ENCODE results near the gene TIGD6. TPM values are rescaled to one million over a fixed set of nuclear protein-coding genes. Genes with fewer than 3 reads are reported as not detected.

Gene TIGD6
- total and polyA plus RNA-seq, 8 donors, result 3.7 to 5.8 (median 4.4) TPM

DNA sequence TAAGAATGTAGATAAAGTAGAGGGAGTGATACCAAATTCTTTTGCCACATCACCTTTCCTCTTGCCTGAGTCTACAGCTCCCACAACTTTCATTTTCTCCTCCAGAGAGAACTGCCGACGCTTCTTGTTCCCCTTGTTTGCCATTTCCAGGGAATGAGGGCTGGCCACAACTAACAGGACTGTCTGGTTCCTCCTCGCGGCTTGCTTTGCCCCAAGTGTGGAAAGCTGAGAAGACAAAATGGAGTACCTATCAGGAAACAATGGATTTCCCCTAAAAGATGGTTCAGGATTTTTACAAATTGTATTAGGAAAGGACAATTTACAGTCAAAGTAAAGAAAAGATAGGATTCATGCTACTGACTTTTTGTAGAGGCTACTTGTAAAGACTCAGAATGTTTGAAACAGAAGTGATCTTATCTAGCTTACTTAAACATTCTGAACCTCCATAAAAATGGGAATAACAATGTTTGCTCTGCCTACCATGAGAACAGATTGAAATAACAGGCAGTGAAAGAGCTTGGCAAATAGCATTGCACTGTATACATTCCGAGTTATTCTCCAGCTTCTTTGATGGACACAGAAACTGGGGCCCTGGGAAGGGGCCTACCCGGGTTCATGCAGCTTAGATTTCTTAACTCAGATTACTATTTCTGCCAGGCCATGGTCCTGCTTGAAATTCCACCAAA, 4.1 kb downstream of the TIGD6 start:
- Histone ChIP-seq H3K36me3 (peaks cover 0 to 18% of the 10 kb centered on the region in 2 donors), H3K4me1 (peaks cover 0 to 7% of the 10 kb centered on the region in 2 donors), H3K4me3 (no peak overlapping the region), H3K9me3 (no peaks in the 10 kb centered on the region), H3K27ac (no peak overlapping the region), H3K27me3 (no peaks in the 10 kb centered on the region)
- intact Hi-C loops (cut with DNase I), result loop anchor here in 1 of 2 donors (10.0 kb wide), 1 partner anchor 362 kb away; no protein-coding TSS in a partner anchor
- no peak for TF ChIP-seq CTCF (IDR thresholded peaks at IDR 0.05)
- DNase-seq, result peak in 1 of 4 donors; percentile 12
- ATAC-seq, result no peak

DNA sequence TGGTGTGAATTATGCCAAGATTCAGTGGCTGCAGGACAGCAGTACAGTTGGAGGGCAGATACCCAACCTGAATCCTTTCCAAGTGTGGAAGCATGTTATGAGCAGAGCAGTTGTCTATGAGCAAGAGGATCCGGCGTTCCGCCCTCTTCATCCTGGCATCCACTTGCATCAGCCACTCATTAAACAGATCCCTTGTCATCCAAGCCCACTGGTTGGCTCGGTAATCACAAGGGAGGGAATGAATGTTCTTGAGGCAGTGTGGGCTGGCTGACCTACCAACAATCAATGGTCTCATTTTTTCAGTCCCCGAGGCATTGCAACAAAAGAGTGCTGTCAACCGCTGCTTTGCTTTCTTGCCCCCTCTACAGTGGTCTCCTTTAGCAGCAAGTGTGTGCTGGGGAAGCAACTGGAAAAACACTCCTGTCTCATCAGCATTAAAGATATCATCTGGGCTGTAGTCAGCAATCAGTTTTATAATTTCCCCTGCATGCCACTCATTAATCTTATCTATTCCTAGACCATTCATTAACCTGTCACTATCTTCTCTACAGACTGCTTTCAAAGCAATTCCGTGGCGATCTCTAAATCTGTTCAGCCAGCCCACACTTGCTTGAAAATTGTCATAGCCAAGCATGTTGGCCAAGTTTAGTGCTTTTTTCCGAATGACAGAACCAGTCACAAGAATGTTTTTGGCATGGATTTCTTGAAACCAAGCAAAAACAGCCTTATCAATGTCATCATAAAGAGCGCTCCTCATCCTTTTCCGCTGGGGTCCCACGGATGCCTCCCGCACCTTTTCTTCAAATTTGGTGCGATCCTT, 4.9 kb downstream of the TIGD6 start:
- ATAC-seq, result no peak
- Histone ChIP-seq H3K4me3 (no peak overlapping the region), H3K27ac (no peak overlapping the region), H3K36me3 (peaks cover 0 to 18% of the 10 kb centered on the region in 2 donors), H3K9me3 (no peaks in the 10 kb centered on the region), H3K4me1 (peaks cover 0 to 7% of the 10 kb centered on the region in 2 donors), H3K27me3 (no peaks in the 10 kb centered on the region)
- intact Hi-C loops (cut with DNase I), result loop anchor here in 1 of 2 donors (10.0 kb wide), 1 partner anchor 361 kb away; no protein-coding TSS in a partner anchor
- DNase-seq, result no peak
- TF ChIP-seq CTCF (IDR thresholded peaks at IDR 0.05), result no peak

- ATAC-seq (no peak), DNase-seq (no peak)
- peaks cover 0 to 18% of the 10 kb centered on the region in 2 donors for H3K36me3 ChIP-seq
- no peak for TF ChIP-seq CTCF (IDR thresholded peaks at IDR 0.05)
- H3K27me3 ChIP-seq, result no peaks in the 10 kb centered on the region
- H3K27ac ChIP-seq, result no peak overlapping the region
- intact Hi-C loops (cut with DNase I), result loop anchor here in 1 of 2 donors (10.0 kb wide), 1 partner anchor 359 kb away; no protein-coding TSS in a partner anchor
- H3K4me1 ChIP-seq, result no peaks in the 10 kb centered on the region
- no peak overlapping the region for H3K4me3 ChIP-seq
- no peaks in the 10 kb centered on the region for H3K9me3 ChIP-seq
Measured at GRCh38 chr5:149993471-149993870, 7.0 kb downstream of the TIGD6 start.

DNA sequence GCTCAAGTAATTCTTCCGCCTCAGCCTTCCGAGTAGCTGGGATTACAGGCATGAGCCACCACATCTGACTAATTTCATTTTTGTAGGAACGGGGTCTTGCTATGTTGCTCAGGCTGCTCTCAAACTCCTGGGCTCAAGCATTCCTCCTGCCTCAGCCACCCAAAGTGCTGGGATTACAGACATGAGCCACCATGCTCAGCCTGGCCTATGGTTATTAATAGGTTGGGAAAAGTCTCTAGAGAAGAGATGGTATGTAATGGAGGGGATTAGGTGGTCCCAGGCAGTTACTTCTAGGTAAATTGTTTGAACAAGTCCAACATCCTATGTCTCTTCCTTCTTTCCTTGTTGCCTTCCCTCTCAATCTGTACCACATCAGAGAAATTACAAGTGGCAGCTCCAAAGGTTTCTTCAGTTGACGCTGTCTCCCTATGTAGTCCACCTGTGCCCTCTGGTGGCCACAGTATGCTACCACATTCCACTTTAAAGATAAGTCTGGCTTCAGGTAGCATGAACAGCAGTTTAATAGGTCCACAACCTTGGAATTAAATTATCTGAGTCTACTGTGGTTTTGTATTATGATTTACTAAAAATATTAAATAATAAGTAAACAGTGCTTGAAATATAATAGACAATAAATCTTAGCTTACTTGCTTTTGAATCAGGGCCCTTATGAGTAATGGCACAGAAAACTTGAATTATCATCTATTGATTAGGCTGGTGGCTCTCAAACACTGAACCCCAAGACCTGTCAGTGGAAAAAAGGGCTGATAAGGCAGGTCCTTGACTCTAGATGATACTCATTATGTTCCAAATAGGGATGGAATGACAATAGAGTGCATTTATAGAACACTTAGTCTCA, 9.7 kb downstream of the TIGD6 start:
- TF ChIP-seq CTCF (IDR thresholded peaks at IDR 0.05), result peak; percentile 81 to 89
- H3K36me3 ChIP-seq, result peaks cover 0 to 13% of the 10 kb centered on the region in 2 donors
- DNase-seq, result peak in 3 of 4 donors; percentile 52 to 82 (median 61)
- intact Hi-C loops (cut with DNase I), result loop anchor here in 1 of 2 donors (10.0 kb wide), 1 partner anchor 356 kb away; no protein-coding TSS in a partner anchor
- H3K4me1 ChIP-seq, result no peaks in the 10 kb centered on the region
- peak; percentile 99 for ATAC-seq
- no peak overlapping the region for H3K4me3 ChIP-seq
- H3K27ac ChIP-seq, result no peak overlapping the region
- no peaks in the 10 kb centered on the region for H3K9me3 ChIP-seq
- H3K27me3 ChIP-seq, result no peaks in the 10 kb centered on the region
